Amygdala (tissue), 56 donors: ENCODE results near the gene KCTD2.

Experiments
- DNase-seq, 56 donors: peaks; one replicate each; lab custom pipeline; 2025; lab: John Stamatoyannopoulos, UW

The KCTD2 gene

GRCh38 chr17:75073618-75074047, 26.6 kb downstream of the KCTD2 start:
- no peak for DNase-seq

- no peak for DNase-seq
These were observed 27.5 kb downstream of the KCTD2 start for GRCh38 chr17:75074532-75074931.

DNA sequence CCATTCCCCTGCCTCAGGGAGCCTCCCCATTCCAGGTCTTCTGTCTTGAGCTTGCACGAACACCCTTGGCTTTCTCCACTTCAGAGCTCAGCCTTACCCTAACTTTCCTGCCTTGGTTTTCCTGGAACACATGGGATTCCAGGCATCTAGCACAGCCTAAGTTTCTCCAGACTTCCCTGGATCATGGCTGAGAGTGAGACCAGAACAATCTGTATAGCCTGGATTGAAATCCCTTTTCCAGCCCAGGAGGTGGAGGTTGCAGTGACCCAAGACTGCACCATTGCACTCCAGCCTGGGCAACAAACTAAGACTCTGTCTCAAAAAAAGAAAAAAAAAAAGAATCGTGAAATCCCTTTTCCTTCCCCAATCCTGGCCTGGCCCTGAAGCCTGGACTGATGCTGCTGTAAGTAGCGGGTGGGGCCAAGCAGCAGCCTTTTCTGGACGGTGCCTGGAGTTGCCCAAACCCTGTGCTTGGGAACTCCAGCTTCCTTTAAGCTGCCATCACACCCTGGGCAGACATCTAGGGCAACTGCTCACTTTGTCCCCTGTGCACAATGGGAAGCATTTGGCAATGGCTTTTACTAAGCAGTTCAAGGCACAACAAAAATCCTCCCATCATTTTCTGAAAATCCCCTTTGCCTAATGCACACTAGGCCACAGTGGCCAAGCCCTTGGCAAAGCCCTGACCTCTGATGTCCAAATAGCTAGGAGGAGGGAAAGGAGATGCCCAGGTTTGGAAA, 28.7 kb downstream of the KCTD2 start:
- no peak for DNase-seq

DNA sequence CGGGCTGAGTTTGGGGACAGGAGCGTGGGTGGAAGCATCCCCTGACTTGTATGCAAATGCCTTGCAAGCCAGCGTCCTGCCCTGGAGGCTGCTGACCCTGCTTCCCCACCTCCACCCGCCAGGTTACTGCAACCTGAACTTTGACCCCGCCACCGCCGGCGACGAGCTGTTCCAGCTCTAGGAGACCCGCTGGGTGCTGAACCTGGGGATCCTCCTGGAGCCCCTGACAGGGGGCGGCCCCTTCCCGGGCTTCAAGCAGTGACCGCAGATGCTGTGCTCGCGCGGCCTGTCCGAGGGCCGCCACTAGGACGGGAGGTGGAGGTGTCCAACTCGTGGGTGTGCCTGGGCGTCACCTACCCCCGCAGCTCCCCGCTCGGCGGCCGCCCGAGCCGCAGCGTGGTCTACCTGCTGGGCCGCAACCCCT, 30.1 kb downstream of the KCTD2 start:
- DNase-seq, result peak in 2 of 56 donors; percentile 50 to 63

GRCh38 chr17:75077496-75078283, 30.7 kb downstream of the KCTD2 start:
- peak in 32 of 56 donors; percentile 11 to 65 (median 36) for DNase-seq

DNA sequence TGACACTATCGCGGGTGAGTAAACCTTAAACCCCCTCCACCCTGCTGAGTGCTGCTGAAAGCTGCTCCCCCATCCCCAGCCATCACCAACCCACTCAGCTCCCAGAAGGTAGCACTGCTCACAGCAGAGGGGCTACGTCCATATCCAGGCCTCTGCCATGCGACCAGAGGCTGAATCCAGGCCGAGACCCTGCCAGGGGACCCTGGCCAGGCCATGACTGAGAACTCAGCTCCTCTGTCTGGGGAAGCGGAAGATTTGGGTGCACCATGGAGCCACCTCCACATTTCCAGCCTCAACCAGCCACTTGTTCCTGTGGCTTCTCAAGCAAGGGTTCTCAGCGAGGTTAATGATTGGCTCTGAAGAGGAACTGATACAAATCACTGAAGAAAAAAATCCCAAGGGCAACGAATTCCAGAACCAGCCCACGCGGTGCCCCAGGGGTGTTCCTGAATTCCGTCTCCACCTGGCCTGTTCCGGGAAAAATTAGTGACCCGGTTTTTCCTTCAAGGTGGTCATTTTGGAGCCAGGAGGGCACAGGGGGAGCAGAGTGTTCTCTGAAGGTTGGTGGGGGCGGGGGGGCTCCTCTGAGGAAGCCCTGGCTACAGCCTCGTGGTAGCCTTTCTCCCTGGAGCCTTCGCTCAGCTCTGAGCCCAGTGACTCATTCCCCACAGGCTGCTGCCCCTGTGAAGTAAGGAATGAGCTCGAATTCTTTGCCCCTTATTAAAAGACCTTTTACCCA, 31.4 kb downstream of the KCTD2 start:
- DNase-seq, result no peak

GRCh38 chr17:75079023-75079373, 32.0 kb downstream of the KCTD2 start:
- DNase-seq, result no peak

DNA sequence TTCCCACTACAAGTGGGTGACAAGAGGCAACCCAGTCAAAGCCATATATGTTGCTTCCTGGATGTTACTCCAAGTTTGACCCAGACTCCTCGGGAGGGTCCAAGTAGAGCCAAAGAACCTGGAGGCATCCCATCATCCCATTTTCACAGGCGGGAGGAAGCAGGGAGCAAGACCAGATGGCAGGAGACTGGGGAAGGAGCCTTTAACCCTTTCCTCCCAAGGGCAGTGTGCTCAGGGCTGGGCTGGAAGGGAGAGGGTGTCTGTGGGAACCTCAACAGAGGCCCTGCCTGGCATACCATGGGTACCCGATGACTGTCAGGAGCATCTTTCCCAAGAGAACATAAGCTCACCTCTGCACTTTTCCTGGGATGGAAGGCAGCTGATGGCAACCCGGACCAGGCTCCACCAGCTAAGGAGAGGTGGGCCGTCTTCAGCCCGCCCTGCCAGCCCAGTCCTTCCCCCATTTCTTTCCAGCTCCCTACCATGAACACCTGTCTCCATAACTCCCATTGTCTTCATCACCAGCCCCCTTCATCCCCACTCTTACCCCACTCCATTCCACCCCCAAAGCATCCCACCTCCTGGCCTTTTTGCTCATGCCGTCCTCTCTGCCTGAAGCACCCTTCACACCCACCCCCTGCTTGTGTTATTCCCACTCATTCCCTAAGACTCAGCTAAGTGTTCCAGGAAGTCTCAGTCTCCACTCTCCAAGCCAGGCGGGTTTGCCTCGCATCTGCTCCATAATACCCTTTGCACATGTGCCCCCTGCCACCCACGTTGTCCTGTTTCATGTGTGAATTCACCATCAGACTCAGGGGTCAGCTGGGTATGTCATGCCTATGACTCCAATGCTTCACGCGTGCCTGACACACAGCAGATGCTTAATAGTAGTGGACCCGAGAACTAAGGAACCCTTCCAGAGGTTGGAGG, 34.9 kb downstream of the KCTD2 start:
- DNase-seq, result no peak

DNA sequence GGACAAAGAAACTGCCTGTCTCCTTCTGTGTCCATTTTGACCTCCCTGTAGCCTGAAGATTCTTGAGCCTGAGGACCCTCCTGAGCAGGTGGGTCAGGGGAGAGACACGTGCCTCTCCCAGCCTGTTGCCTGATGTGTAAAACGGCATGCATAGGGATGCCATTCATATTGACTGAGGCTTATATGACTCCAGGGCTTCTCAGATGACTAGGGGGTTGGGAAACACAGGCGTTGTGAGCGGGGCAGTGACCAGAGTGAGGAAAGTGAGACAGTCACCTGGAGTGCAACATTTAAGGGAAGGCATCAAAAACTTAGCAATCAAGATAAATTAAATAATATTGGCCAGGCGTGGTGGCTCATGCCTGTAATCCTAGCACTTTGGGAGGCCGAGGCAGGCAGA, 35.7 kb downstream of the KCTD2 start:
- no peak for DNase-seq

GRCh38 chr17:75084039-75084660, 37.1 kb downstream of the KCTD2 start:
- DNase-seq, result no peak

DNA sequence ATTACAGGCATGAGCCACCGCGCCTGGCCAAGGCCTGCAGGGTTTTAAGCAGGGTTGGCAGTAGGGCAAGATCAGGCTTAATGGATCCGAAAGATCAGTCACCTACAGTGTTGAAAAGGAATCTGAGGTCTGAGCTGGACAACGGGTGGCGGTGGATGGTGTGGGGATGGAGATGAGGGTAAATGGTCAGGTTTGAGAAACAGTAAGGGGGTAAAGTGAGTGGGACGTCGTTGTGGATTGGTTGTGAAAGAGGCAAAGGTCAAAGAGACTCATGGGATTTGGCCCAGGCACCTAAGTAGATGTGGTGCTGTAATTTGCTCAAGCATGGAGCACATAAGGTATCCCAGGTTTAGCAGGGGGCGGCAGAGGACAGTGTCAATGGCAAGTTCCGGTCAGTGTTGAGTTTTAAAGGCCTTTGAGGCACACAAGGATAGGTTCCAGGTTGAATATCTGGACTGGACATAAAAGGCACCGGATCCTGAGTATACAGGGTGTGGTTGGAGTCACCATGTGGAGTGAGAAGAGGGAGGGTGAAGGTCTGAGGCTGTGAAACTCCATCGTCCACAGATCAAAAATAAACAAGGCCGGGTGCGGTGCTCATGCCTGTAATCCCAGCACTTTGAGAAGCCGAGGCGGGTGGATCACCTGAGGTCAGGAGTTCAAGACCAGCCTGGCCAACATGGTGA, 39.6 kb downstream of the KCTD2 start:
- DNase-seq, result no peak

DNA sequence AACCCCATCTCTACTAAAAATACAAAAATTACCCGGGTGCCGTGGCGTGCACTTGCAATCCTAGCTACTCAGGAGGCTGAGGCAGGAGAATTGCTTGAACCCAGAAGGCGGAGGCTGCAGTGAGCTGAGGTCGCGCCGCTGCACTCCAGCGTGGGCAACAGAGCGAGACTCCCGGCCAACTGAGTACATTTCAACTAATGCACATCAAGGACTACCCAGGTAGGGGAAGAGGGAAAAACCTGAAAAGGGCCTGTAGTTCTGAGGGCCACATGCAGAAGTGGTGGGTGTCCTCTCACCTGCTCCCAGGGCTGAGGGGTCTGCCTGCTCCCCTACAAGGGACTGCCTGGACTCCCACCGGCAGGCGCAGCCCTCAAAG, 40.1 kb downstream of the KCTD2 start:
- DNase-seq, result no peak

GRCh38 chr17:75087558-75088453, 40.8 kb downstream of the KCTD2 start, which contains the start of gene SLC16A5:
SLC16A5 (plus strand) TSS chr17:75087954; CDS start chr17:75093637, 5,683 bp downstream.
- peak in 8 of 56 donors; percentile 5 to 30 (median 19) for DNase-seq

GRCh38 chr17:75088465-75089417, 41.7 kb downstream of the KCTD2 start:
- no peak for DNase-seq

- no peak for DNase-seq
These were observed 44.1 kb downstream of the KCTD2 start for GRCh38 chr17:75090871-75091854.
